Activated CD8-positive, alpha-beta memory T cell treated with anti-CD3 and anti-CD28 coated beads, Interleukin-2, amount 50 U/mL, for 24 hours (primary cell): Measurements from ENCODE around the gene GPAM.
"Not testable (repeated sequence)": the region's sequence is repeated elsewhere in the genome, so short reads cannot be mapped to it uniquely, and the experiment has no call there.

Experiments used
- DNase-seq: peaks from one replicate; pipeline ENCODE4 v3.0.0-alpha.2; 2020; ENCODE audit errors: extremely low read depth

The GPAM gene

DNA sequence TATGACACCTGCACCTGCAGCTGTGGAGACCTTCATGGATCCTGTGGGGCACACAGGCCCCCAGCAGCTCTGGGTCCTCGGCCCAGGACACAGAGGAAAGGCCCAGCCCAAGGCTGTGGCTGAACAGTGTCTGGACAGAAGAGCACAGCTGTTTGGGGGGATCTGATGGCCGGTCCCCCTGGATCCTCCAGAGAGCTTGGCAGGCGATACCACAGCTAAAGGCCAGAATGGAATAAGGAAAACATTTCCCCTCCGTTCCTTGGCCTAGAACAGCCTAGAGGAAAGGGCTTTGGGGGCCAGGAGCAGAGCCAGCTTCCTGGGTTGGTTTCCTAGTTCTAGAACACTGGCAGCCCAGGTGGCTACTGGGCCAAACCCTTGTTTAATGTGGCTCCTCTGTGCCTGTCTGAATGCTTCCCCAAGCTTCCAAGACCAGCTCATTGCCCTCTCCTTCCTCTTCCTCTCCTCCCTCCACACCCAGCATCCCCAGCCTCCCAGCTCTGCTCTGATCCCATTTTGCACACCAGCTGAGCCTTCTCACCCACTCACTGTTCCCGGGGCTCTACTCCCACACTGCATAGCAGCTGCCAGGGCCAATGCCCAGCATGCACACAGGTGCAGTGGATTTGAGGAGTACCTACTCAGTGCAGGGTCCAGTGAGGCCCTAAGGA lies 46.9 kb downstream of the GPAM start:
- no peak for DNase-seq

DNA sequence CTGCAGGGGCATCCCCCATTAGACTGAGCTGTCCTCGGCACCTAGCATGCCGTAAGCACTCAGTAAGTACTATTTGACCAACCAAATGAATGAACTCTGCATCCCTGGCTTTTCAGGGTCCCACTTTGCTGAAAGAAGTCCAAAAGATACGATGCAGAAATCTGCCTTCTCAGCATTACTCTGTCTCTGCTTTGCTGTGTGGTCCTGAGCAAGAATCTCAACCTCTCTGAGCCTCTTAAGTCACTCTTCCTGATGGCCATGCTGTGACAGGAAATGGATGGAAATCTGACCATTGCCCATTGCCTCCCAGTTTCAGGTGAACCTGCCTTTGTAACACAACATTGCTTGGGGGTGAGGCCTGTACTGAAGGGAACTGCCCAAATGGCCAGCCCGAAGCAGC lies 48.0 kb downstream of the GPAM start:
- DNase-seq, result no peak

DNA sequence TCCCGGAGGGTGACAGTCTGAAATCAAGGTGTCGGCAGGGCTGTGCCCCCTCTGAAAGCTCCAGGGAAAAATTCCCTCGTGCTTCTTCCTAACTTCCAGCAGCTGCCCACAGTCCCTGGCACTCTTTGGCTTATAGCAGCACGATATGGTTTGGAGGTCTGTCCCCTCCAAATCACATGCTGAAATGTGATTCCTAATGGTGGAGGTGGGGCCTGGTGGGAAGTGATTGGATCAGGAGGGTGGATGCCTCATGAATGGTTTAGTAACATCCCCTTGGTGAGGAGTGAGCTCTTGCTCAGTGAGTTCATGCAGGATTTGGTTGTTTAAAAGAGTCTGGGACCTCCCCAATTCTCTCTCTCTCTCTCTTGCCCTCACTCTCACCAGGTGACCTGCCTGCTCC lies 51.1 kb downstream of the GPAM start:
- no peak for DNase-seq

DNA sequence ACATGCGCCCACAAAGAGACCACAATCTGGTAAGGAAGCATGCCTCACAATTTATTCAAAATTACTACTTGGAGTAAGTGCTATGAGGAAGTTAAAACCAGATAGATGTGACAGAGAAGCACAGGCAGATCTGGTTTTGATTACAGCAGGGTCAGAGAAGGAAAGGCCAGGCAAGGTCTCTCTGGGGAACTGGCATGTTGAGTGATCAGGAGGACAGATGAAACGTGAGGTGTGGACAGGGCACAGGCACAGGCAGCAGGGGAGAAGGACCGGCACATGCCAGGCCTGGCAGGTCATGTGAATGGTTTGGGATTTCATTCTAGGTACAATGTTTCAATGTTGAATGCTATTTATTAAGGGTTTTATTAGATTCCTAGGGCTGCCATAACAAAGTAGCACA lies 51.6 kb downstream of the GPAM start:
- no peak for DNase-seq

DNA sequence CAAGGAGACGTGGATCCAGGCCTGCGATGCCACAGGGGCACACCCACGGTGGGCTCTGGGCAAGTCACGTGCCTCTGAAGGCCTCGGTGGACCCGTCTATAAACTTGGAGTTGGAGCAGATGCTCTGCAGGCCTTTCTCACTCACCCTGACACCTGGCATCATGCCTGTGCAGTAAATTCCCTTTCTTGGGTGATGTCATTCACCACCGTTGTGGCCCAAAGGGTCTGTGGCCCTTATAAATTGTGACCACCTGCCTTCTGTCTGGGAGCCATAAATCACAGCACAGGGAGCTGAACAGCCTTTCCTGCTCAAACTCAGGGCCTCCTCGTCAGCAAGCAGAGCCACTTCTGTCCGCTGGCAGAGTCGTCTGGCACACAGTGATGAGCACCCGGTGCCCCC lies 52.2 kb downstream of the GPAM start:
- DNase-seq, result no peak

DNA sequence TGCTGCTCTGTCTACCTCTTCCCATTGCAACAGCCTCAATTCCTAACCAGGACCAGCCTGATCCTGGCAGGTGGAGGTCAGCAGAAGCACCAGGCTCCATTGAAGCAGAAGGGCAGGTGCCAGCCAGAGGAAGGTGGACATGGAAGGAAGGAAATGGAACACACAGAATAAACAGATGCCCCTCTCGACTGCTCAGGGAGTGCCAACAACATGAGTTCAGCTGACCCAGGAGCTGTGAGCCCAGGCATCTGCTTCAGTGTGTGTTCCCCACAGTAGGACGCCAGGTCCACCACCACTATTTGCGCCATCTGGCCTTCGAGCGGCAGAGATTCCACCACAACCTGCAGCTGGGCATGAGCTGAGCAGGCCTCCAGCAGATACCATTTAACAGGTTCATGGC lies 56.7 kb downstream of the GPAM start:
- DNase-seq, result no peak

DNA sequence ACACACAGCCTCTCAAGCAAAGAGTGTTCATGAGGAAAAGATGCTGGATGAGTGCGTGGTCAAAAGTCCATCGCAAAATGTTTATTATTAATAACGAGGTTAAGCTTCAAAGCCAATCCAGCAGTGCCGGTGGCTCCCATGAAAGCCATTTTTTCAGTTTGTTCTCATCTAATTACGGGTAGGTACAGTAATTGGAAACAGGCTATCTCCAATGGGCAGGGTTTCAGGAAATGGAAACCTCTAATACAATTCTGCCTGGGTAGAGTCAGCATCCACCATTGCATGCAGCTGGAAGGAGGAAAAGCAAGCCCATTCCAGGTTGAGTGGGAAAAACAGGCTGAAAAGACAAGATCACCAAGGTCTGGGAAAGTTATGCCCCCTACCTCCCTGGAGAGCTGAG lies 57.4 kb downstream of the GPAM start:
- DNase-seq, result no peak

DNA sequence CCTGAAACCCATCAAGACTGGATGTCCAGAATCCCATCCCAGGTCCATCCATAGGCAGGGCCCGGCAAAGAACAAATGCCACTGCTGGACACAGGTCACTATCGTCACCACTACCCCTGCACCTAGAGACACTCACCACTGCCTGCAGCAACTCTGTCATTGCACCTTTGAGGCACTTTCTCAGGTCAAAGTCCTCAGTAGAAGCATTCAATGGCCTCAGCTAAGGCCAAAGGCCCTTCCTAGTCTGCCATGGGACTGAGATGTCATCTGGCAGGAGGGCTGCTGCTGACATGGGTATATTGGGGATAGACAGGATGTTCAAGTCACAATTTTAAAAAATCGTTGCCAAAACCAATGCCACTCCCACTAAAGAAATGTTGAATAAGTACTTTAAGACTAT lies 58.7 kb downstream of the GPAM start:
- no peak for DNase-seq

DNA sequence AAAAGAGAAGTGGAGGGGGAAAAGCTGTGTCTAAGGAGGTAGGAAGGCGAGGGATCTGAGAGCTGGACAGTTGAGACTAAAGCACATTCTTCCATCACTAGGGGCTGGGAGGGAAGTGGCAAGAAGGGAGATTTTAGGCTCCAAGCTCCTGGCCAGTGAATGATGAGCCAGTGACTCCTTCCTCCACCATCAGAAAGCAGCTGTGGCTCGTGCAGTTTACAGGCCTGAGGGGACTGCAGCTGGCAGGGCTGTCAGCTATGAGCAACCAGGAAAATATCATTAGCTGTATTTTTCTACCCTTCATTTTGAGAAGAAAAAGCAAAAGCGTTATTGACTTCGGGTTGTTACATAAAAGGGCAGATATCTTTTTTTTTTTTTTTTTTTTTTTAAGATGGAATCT lies 60.7 kb downstream of the GPAM start:
- no peak for DNase-seq

DNA sequence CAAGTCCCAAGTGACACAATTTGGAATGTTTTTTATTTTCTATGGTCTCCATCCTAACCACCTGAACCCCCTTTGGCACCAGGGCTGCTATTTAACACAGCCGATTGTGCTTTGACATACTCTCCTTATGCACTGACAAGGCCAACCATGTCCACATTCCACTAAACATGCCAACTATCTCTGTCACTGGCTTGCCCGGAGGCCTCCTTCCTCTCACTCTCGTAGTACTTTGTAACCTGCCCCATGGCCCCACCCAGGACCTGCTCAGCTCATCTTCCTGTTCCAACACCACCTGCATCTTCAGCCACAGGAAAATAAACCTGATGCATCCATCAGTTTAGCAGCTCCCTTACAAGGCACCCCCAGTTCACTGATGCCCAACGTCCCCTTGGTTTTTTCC lies 63.1 kb downstream of the GPAM start:
- no peak for DNase-seq

DNA sequence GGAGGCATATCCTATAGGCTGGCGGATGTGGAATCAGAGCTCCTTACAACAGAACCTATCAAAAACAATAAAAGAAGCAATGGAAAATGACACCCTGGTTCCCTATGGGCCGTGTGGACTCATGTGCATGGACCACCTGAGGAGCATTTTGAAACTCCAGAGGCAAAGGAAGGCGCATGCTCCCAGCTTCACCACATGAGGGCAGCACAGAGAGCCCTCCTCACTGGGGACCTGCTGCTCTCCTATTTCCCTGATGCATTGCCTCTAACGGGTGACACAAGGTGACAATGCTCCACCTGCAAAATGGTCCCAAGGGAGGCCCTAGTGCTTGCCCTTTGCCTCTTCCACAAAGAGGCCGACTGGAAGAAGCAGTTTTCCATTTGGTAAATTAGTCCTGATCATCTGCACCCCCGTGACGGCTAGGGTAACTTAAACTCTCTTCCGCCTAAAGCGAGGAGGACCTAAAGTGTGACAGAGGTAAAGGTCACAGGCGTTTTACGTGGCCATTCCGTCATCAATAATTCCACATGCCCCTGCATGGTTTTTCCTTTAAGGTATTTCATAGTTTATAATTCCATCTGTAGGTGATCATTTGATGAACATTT lies 67.7 kb downstream of the GPAM start:
- no peak for DNase-seq

DNA sequence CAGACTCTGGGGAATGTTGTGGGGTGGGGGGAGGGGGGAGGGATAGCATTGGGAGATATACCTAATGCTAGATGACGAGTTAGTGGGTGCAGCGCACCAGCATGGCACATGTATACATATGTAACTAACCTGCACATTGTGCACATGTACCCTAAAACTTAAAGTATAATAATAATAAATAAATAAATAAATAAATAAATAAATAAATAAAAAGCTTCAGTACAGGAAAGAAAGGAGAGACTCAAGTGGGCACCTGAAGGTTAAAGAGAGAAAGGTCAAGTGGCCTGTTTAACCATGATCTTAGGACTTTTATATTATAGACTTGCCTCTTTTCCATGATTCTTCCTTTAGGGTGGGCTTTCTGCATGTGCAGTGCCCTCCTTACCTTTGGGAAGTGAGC lies 73.8 kb downstream of the GPAM start:
- not testable (repeated sequence) for DNase-seq
